Measurements from ENCODE around the gene COL26A1.

COL26A1 gene

GRCh38 chr7:101517304-101517703 lies 154.6 kb downstream of the COL26A1 start:
- TF ChIP-seq ZNF549 (tag by site-specific recombination; IDR thresholded peaks at IDR 0.05) (no peak), ZBTB26 (tag by site-specific recombination; optimal IDR thresholded peaks at IDR 0.05) (no peak), ZNF514 (tag by site-specific recombination; IDR thresholded peaks at IDR 0.05) (no peak), ZNF214 (tag by site-specific recombination; IDR thresholded peaks at IDR 0.05; ENCODE audit: borderline replicate concordance) (no peak), ZNF596 (tag by site-specific recombination; IDR thresholded peaks at IDR 0.05) (no peak), ZNF792 (tag by site-specific recombination; IDR thresholded peaks at IDR 0.05) (no peak), ZNF621 (tag by site-specific recombination; IDR thresholded peaks at IDR 0.05) (no peak), ZNF548 (tag by site-specific recombination; IDR thresholded peaks at IDR 0.05) (no peak), ATF2 (tag by site-specific recombination; IDR thresholded peaks at IDR 0.05; ENCODE audit: low read depth) (no peak), ZNF843 (tag by site-specific recombination; IDR thresholded peaks at IDR 0.05) (no peak), OSR2 (tag by site-specific recombination; IDR thresholded peaks at IDR 0.05) (no peak), ZBTB11 (tag by site-specific recombination; conservative IDR thresholded peaks at IDR 0.05; ENCODE audit: low read depth) (no peak), ZNF223 (tag by site-specific recombination; IDR thresholded peaks at IDR 0.05) (no peak), HOXC10 (CRISPR knock-in tag; IDR thresholded peaks at IDR 0.05) (no peak), ZFP69B (tag by site-specific recombination; IDR thresholded peaks at IDR 0.05) (no peak), ZNF184 (tag by site-specific recombination; IDR thresholded peaks at IDR 0.05) (no peak), ZNF280C (tag by site-specific recombination; IDR thresholded peaks at IDR 0.05) (no peak), ZNF544 (tag by site-specific recombination; IDR thresholded peaks at IDR 0.05) (no peak)
- POLR2A ChIA-PET: no interaction called here

GRCh38 chr7:101518336-101518735 lies 155.7 kb downstream of the COL26A1 start:
- H3K36me3 ChIP-seq (ENCODE audit: control insufficient read depth in 2 of 2, insufficient read depth in 1 of 2, low read length in 2 of 2): no peaks in the 10 kb centered on the region
- CTCF ChIA-PET: interaction anchor here (0.6 to 4.9 kb wide), 4 partner anchors 10 to 631 kb away, joined by 3 to 28 read pairs (median 3); no protein-coding TSS in a partner anchor
- no peak overlapping the region for H3K27ac ChIP-seq (ENCODE audit: extremely low read depth, low read depth, low read length)
- H3K4me1 ChIP-seq (ENCODE audit: control insufficient read depth, insufficient read depth, low read length): no peaks in the 10 kb centered on the region
- H3K9me3 ChIP-seq (ENCODE audit: control insufficient read depth, insufficient read depth, low read depth, low read length): no peaks in the 10 kb centered on the region
- POLR2A ChIA-PET: no interaction called here
- H3K4me3 ChIP-seq (ENCODE audit: low read depth, low read length): no peak overlapping the region
- peak; percentile 32; the same call in 1 of the 2 replicates for TF ChIP-seq BCL11A (tag by site-specific recombination; IDR thresholded peaks at IDR 0.05; ENCODE audit: low read depth)
- TF ChIP-seq ZBTB44 (tag by site-specific recombination; IDR thresholded peaks at IDR 0.05): no peak
- TF ChIP-seq PRDM10 (tag by site-specific recombination; IDR thresholded peaks at IDR 0.05): peak; percentile 46; the same call in 1 of the 2 replicates

More at GRCh38 chr7:101517304-101517703, 154.6 kb downstream of the COL26A1 start:
- Histone ChIP-seq H3K4me1 (ENCODE audit: control insufficient read depth, insufficient read depth, low read length) (no peaks in the 10 kb centered on the region), H3K9me3 (ENCODE audit: control insufficient read depth, insufficient read depth, low read depth, low read length) (no peaks in the 10 kb centered on the region), H3K36me3 (ENCODE audit: control insufficient read depth in 2 of 2, insufficient read depth in 1 of 2, low read length in 2 of 2) (no peaks in the 10 kb centered on the region), H3K27ac (ENCODE audit: extremely low read depth, low read depth, low read length) (no peak overlapping the region), H3K4me3 (ENCODE audit: low read depth, low read length) (no peak overlapping the region)
- CTCF ChIA-PET: interaction anchor here (0.6 to 4.9 kb wide), 5 partner anchors 9 to 226 kb away, joined by 3 to 28 read pairs (median 5); no protein-coding TSS in a partner anchor
